Stomach (tissue), 4 donors: ENCODE measurements around the gene CEP44.

Experiments
- CTCF ChIP-seq, 7 experiments: fragments of 450-650 bp in 4 of 7; fragments of 200-600 bp in 3 of 7; sonication (generic) in 3 of 7; IDR thresholded peaks; one replicate each; pipeline ENCODE4 v1.5.1; 2016 to 2019; ENCODE audit warnings: antibody characterized with exemption in 7 of 7, control low read depth in 2 of 7, mild to moderate bottlenecking in 1 of 7
- EP300 ChIP-seq: sonication (generic); formaldehyde crosslinking; IDR thresholded peaks from one replicate; pipeline ENCODE4 v1.6.1; 2017; ENCODE audit warnings: antibody characterized with exemption
- POLR2A ChIP-seq, 4 donors: fragments of 450-650 bp; IDR thresholded peaks; one replicate each; pipeline ENCODE4 v1.6.1; 2016; ENCODE audit warnings: antibody characterized with exemption in 4 of 4, control low read depth in 2 of 4, mild to moderate bottlenecking in 1 of 4, moderate library complexity in 1 of 4
- POLR2AphosphoS5 ChIP-seq, 3 donors: sonication (generic); formaldehyde crosslinking; IDR thresholded peaks; one replicate each; pipeline ENCODE4 v1.6.1; 2016; ENCODE audit warnings: antibody characterized with exemption in 3 of 3

- TF ChIP-seq CTCF (IDR thresholded peaks at IDR 0.05) (no peak), POLR2AphosphoS5 (IDR thresholded peaks at IDR 0.05) (no peak), POLR2A (IDR thresholded peaks at IDR 0.05) (no peak), EP300 (no peak)
Measured at GRCh38 chr4:174278467-174278866, 5.2 kb upstream of the CEP44 start.
